MM.1S (cell line): ENCODE results near the gene ATOSA.

Source experiments
- CTCF ChIP-seq: fragments of 300-600 bp; sonication (generic); IDR thresholded peaks from 2 replicates; pipeline ENCODE4 v1.5.1; 2016; ENCODE audit warnings: antibody characterized with exemption, low read length, mixed read lengths
- EZH2 ChIP-seq: fragments of 300-600 bp; sonication (generic); optimal IDR thresholded peaks from 2 replicates; pipeline ENCODE3; 2017; ENCODE audit warnings: low read depth, mild to moderate bottlenecking, antibody characterized with exemption, low read length, mixed read lengths
- EZH2phosphoT487 ChIP-seq: fragments of 300-600 bp; sonication (generic); IDR thresholded peaks from 2 replicates; pipeline ENCODE4 v1.6.1; 2018; ENCODE audit warnings: antibody characterized with exemption, low read length

- no peak for TF ChIP-seq EZH2
- TF ChIP-seq CTCF = no peak
- no peak for TF ChIP-seq EZH2phosphoT487
Observed at GRCh38 chr15:52681441-52681840, 2.3 kb upstream of the ATOSA start.
